ENCODE measurements around the gene ESYT2. TPM values are rescaled to one million over a fixed set of nuclear protein-coding genes. Genes with fewer than 3 reads are reported as not detected.

Gene ESYT2
- total and polyA plus RNA-seq, 4 donors = 30.6 to 172 (median 108) TPM

- no peak for DNase-seq
- Histone ChIP-seq H3K4me3 (ENCODE audit: low read length in 2 of 2) (no peak overlapping the region), H3K9me3 (ENCODE audit: control insufficient read depth, low read length) (no peaks in the 10 kb centered on the region), H3K4me1 (ENCODE audit: control insufficient read depth in 1 of 2, insufficient read depth in 2 of 2, low read length in 2 of 2) (no peaks in the 10 kb centered on the region), H3K36me3 (ENCODE audit: control insufficient read depth in 1 of 2, insufficient read depth in 2 of 2, low read length in 1 of 2) (peaks cover 0 to 9% of the 10 kb centered on the region in 2 donors), H3K27me3 (ENCODE audit: control insufficient read depth in 1 of 2, insufficient read depth in 2 of 2, low read length in 1 of 2) (no peaks in the 10 kb centered on the region), H3K27ac (ENCODE audit: low read depth in 1 of 2, low read length in 2 of 2) (no peak overlapping the region)
- intact Hi-C loops (cut with DNase I) = no loop called here
- ATAC-seq (ENCODE audit: low FRiP score) = no peak
- 94 to 95% methylated on average over 10 of the region's 10 CpGs for whole genome bisulfite sequencing, 2 donors
Observed at GRCh38 chr7:158791107-158791506, 38.2 kb downstream of the ESYT2 start.

DNA sequence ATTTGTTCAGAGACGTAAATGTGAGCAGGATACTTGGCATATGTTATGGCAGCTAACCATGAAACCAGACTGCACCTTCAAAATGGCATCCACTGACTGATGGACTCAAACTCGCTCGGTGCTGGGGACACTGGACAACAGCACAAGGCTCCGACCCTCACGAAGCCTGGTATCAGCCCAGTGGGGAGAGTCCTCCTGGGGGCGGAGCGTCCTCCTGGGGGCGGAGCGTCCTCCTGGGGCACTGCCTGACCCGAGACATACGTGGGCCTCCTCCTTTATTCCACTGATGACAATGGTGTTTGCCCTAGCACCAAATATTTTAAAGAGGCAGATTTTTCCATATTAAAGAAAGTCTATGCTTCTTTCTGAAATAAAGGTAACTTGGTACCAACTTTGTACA is 39.5 kb downstream of the ESYT2 start:
- Histone ChIP-seq H3K36me3 (ENCODE audit: control insufficient read depth in 1 of 2, insufficient read depth in 2 of 2, low read length in 1 of 2) (peaks cover 0 to 5% of the 10 kb centered on the region in 2 donors), H3K9me3 (ENCODE audit: control insufficient read depth, low read length) (no peaks in the 10 kb centered on the region), H3K27me3 (ENCODE audit: control insufficient read depth in 1 of 2, insufficient read depth in 2 of 2, low read length in 1 of 2) (no peaks in the 10 kb centered on the region), H3K27ac (ENCODE audit: low read depth in 1 of 2, low read length in 2 of 2) (no peak overlapping the region), H3K4me1 (ENCODE audit: control insufficient read depth in 1 of 2, insufficient read depth in 2 of 2, low read length in 2 of 2) (no peaks in the 10 kb centered on the region), H3K4me3 (ENCODE audit: low read length in 2 of 2) (no peak overlapping the region)
- ATAC-seq (ENCODE audit: low FRiP score) (no peak), DNase-seq (no peak)
- intact Hi-C loops (cut with DNase I) = loop anchor here (10.0 kb wide), 2 partner anchors 75 to 305 kb away; no protein-coding TSS in a partner anchor
- 88 to 89% methylated on average over 11 of the region's 11 CpGs for WGBS, 2 donors

GRCh38 chr7:158786898-158787297 is 42.4 kb downstream of the ESYT2 start:
- peak overlapping the region; percentile 58 to 79 for H3K27ac ChIP-seq (ENCODE audit: low read depth in 1 of 2, low read length in 2 of 2)
- H3K4me3 ChIP-seq (ENCODE audit: low read length in 2 of 2) = no peak overlapping the region
- H3K27me3 ChIP-seq (ENCODE audit: control insufficient read depth in 1 of 2, insufficient read depth in 2 of 2, low read length in 1 of 2) = no peaks in the 10 kb centered on the region
- H3K36me3 ChIP-seq (ENCODE audit: control insufficient read depth in 1 of 2, insufficient read depth in 2 of 2, low read length in 1 of 2) = peaks cover 0 to 4% of the 10 kb centered on the region in 2 donors
- intact Hi-C loops (cut with DNase I) = loop anchor here (10.0 kb wide), 2 partner anchors 78 to 308 kb away; no protein-coding TSS in a partner anchor
- no peaks in the 10 kb centered on the region for H3K9me3 ChIP-seq (ENCODE audit: control insufficient read depth, low read length)
- no peak for ATAC-seq (ENCODE audit: low FRiP score)
- WGBS, 2 donors = 60 to 70% methylated on average over 6 of the region's 6 CpGs
- no peak for DNase-seq
- H3K4me1 ChIP-seq (ENCODE audit: control insufficient read depth in 1 of 2, insufficient read depth in 2 of 2, low read length in 2 of 2) = peaks cover 0 to 2% of the 10 kb centered on the region in 2 donors

- WGBS, 2 donors = 66 to 70% methylated on average over 7 of the region's 7 CpGs
- Histone ChIP-seq H3K9me3 (ENCODE audit: control insufficient read depth, low read length) (no peaks in the 10 kb centered on the region), H3K4me1 (ENCODE audit: control insufficient read depth in 1 of 2, insufficient read depth in 2 of 2, low read length in 2 of 2) (peaks cover 0 to 5% of the 10 kb centered on the region in 2 donors), H3K36me3 (ENCODE audit: control insufficient read depth in 1 of 2, insufficient read depth in 2 of 2, low read length in 1 of 2) (peaks cover 0 to 9% of the 10 kb centered on the region in 2 donors), H3K27ac (ENCODE audit: low read depth in 1 of 2, low read length in 2 of 2) (peak overlapping the region; percentile 63 to 93), H3K27me3 (ENCODE audit: control insufficient read depth in 1 of 2, insufficient read depth in 2 of 2, low read length in 1 of 2) (no peaks in the 10 kb centered on the region), H3K4me3 (ENCODE audit: low read length in 2 of 2) (no peak overlapping the region)
- no peak for ATAC-seq (ENCODE audit: low FRiP score)
- DNase-seq = no peak
- intact Hi-C loops (cut with DNase I) = loop anchor here (2.0 to 10.0 kb wide), 3 partner anchors 45 to 311 kb away; partner anchors contain the start of gene ESYT2 (in 1 of the 2)
Observed at GRCh38 chr7:158784270-158784669, 45.0 kb downstream of the ESYT2 start.

GRCh38 chr7:158783595-158783994 is 45.7 kb downstream of the ESYT2 start:
- intact Hi-C loops (cut with DNase I) = loop anchor here (2.0 to 10.0 kb wide), 3 partner anchors 45 to 311 kb away; partner anchors contain the start of gene ESYT2 (in 1 of the 2)
- DNase-seq (no peak), ATAC-seq (ENCODE audit: low FRiP score) (no peak)
- Histone ChIP-seq H3K9me3 (ENCODE audit: control insufficient read depth, low read length) (no peaks in the 10 kb centered on the region), H3K27ac (ENCODE audit: low read depth in 1 of 2, low read length in 2 of 2) (peak overlapping the region; percentile 63 to 93), H3K36me3 (ENCODE audit: control insufficient read depth in 1 of 2, insufficient read depth in 2 of 2, low read length in 1 of 2) (peaks cover 0 to 9% of the 10 kb centered on the region in 2 donors), H3K27me3 (ENCODE audit: control insufficient read depth in 1 of 2, insufficient read depth in 2 of 2, low read length in 1 of 2) (no peaks in the 10 kb centered on the region), H3K4me1 (ENCODE audit: control insufficient read depth in 1 of 2, insufficient read depth in 2 of 2, low read length in 2 of 2) (peaks cover 0 to 5% of the 10 kb centered on the region in 2 donors), H3K4me3 (ENCODE audit: low read length in 2 of 2) (no peak overlapping the region)
- WGBS, 2 donors = 25 to 28% methylated on average over 8 of the region's 8 CpGs

- DNase-seq (peak; percentile 85 to 89), ATAC-seq (ENCODE audit: low FRiP score) (peak; percentile 91)
- 6 to 8% methylated on average over 20 of the region's 20 CpGs for WGBS, 2 donors
- intact Hi-C loops (cut with DNase I) = loop anchor here (2.0 to 10.0 kb wide), 3 partner anchors 46 to 312 kb away; partner anchors contain the start of gene ESYT2 (in 1 of the 2)
- Histone ChIP-seq H3K9me3 (ENCODE audit: control insufficient read depth, low read length) (no peaks in the 10 kb centered on the region), H3K4me1 (ENCODE audit: control insufficient read depth in 1 of 2, insufficient read depth in 2 of 2, low read length in 2 of 2) (peaks cover 0 to 5% of the 10 kb centered on the region in 2 donors), H3K36me3 (ENCODE audit: control insufficient read depth in 1 of 2, insufficient read depth in 2 of 2, low read length in 1 of 2) (peaks cover 0 to 9% of the 10 kb centered on the region in 2 donors), H3K27me3 (ENCODE audit: control insufficient read depth in 1 of 2, insufficient read depth in 2 of 2, low read length in 1 of 2) (no peaks in the 10 kb centered on the region), H3K4me3 (ENCODE audit: low read length in 2 of 2) (no peak overlapping the region), H3K27ac (ENCODE audit: low read depth in 1 of 2, low read length in 2 of 2) (peak overlapping the region; percentile 63 to 93)
Observed at GRCh38 chr7:158782761-158783401, 46.4 kb downstream of the ESYT2 start.

DNA sequence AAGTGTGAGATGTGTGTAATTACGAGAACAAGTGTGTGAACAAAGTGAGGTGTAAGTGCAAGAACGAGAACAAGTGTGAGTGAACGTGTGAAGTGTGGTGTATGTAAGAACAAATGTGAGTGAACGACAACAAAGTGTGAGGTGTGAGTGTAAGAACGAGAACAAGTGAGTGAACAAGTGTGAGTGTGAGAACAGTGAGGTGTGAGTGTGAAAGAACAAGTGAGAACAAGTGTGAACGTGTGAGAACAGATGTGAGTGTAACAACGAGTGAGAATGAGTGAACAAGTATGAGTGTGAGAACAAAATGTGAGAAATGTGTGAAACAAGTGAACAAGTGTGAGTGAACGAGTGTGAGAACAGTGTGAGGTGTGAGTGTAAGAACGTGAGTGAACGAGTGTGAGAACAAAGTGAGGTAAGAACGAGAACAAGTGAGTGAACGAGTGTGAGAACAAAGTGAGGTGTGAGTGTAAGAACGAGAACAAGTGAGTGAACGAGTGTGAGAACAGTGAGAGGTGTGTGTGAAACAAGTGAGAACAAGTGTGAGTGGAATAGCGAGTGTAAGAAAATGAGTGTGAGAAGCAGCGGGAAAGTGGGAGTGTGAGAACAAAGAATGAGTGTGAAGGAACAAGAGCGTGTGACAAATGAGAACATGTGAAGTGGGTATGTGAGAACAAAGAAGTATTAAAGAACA is 47.2 kb downstream of the ESYT2 start:
- Histone ChIP-seq H3K4me3 (ENCODE audit: low read length in 2 of 2) (no peak overlapping the region), H3K4me1 (ENCODE audit: control insufficient read depth in 1 of 2, insufficient read depth in 2 of 2, low read length in 2 of 2) (peaks cover 0 to 6% of the 10 kb centered on the region in 2 donors), H3K9me3 (ENCODE audit: control insufficient read depth, low read length) (no peaks in the 10 kb centered on the region), H3K36me3 (ENCODE audit: control insufficient read depth in 1 of 2, insufficient read depth in 2 of 2, low read length in 1 of 2) (peaks cover 0 to 11% of the 10 kb centered on the region in 2 donors), H3K27ac (ENCODE audit: low read depth in 1 of 2, low read length in 2 of 2) (peak overlapping the region in 1 of 2 donors; percentile 93), H3K27me3 (ENCODE audit: control insufficient read depth in 1 of 2, insufficient read depth in 2 of 2, low read length in 1 of 2) (no peaks in the 10 kb centered on the region)
- intact Hi-C loops (cut with DNase I) = loop anchor here (2.0 to 10.0 kb wide), 3 partner anchors 47 to 313 kb away; partner anchors contain the start of gene ESYT2 (in 1 of the 2)
- WGBS, 2 donors = 85 to 88% methylated on average over 17 of the region's 17 CpGs
- ATAC-seq (ENCODE audit: low FRiP score) = no peak
- DNase-seq = no peak

DNA sequence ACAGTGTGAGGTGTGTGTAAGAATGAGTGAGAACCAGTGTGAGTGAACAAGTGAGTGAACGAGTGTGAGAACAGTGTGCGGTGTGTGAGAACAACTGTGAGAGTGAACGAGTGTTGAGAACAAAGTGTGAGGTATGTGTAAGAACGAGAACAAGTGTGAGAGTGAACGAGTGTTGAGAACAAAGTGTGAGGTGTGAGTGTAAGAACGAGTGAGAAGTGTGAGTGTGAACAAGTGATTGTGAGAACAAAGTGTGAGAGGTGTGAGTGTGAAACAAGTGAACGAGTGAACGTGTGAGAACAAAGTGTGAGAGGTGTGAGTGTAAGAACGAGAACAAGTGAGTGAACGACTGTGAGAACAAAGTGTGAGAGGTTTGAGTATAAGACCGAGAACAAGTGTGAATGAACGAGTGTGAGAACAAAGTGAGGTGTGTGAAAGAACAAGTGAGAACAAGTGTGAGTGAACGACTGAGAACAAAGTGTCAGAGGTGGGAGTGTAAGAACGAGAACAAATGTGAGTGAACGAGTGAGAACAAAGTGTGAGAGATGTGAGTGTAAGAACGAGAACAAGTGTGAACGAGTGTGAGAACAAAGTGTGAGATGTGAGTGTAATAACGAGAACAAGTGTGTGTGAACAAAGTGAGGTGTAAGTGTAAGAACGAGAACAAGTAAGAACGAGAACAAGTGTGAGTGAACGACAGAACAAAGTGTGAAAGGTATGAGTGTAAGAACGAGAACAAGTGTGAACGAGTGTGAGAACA is 47.9 kb downstream of the ESYT2 start:
- DNase-seq = no peak
- intact Hi-C loops (cut with DNase I) = loop anchor here (10.0 kb wide), 2 partner anchors 83 to 313 kb away; no protein-coding TSS in a partner anchor
- Histone ChIP-seq H3K4me3 (ENCODE audit: low read length in 2 of 2) (no peak overlapping the region), H3K36me3 (ENCODE audit: control insufficient read depth in 1 of 2, insufficient read depth in 2 of 2, low read length in 1 of 2) (peaks cover 0 to 11% of the 10 kb centered on the region in 2 donors), H3K4me1 (ENCODE audit: control insufficient read depth in 1 of 2, insufficient read depth in 2 of 2, low read length in 2 of 2) (peaks cover 0 to 6% of the 10 kb centered on the region in 2 donors), H3K27ac (ENCODE audit: low read depth in 1 of 2, low read length in 2 of 2) (no peak overlapping the region), H3K27me3 (ENCODE audit: control insufficient read depth in 1 of 2, insufficient read depth in 2 of 2, low read length in 1 of 2) (no peaks in the 10 kb centered on the region), H3K9me3 (ENCODE audit: control insufficient read depth, low read length) (no peaks in the 10 kb centered on the region)
- no peak for ATAC-seq (ENCODE audit: low FRiP score)
- WGBS, 2 donors = 90 to 94% methylated on average over 23 of the region's 23 CpGs

Measured in aorta (tissue), 5 donors.